Loucy (cell line): ENCODE data around the gene LRRK1.

Experiments
- H2AFZ ChIP-seq: fragments of 200-600 bp; sonication (generic); 2 replicates; pipeline ENCODE4 v1.6.0; 2016; ENCODE audit warnings: antibody characterized with exemption, mild to moderate bottlenecking, low read length, moderate library complexity
- H3F3A ChIP-seq: fragments of 200-600 bp; 2 replicates; pipeline ENCODE4 v1.6.0; 2016; ENCODE audit warnings: antibody characterized with exemption, low read depth, mild to moderate bottlenecking
- H3K27me3 ChIP-seq: fragments of 200-600 bp; sonication (generic); 2 replicates; pipeline ENCODE4 v1.6.1; 2014; ENCODE audit warnings: low read length, mild to moderate bottlenecking; ENCODE audit not compliant: insufficient read depth, poor library complexity, severe bottlenecking
- H3K36me3 ChIP-seq: fragments of 200-600 bp; sonication (generic); 2 replicates; pipeline ENCODE4 v1.6.1; 2016; ENCODE audit warnings: low read length; ENCODE audit not compliant: insufficient read depth
- H3K4me1 ChIP-seq: fragments of 200-600 bp; sonication (generic); 2 replicates; pipeline ENCODE4 v1.5.1; 2014; ENCODE audit warnings: low read length, mild to moderate bottlenecking; ENCODE audit not compliant: insufficient read depth, poor library complexity, severe bottlenecking
- H3K4me2 ChIP-seq: fragments of 200-600 bp; sonication (generic); 2 replicates; pipeline ENCODE4 v1.6.0; 2014; ENCODE audit warnings: antibody characterized with exemption, low read length, low read depth, mild to moderate bottlenecking; ENCODE audit not compliant: poor library complexity, severe bottlenecking
- H3K4me3 ChIP-seq: fragments of 200-600 bp; sonication (generic); 2 replicates; pipeline ENCODE4 v1.5.1; 2014; ENCODE audit warnings: low read length, mild to moderate bottlenecking, mixed read lengths; ENCODE audit not compliant: poor library complexity, severe bottlenecking
- H3K79me2 ChIP-seq: fragments of 200-600 bp; sonication (generic); 2 replicates; pipeline ENCODE4 v1.6.1; 2014; ENCODE audit warnings: low read length; ENCODE audit not compliant: insufficient read depth
- H3K9ac ChIP-seq: fragments of 200-600 bp; sonication (generic); 2 replicates; pipeline ENCODE4 v1.6.0; 2014; ENCODE audit warnings: mild to moderate bottlenecking, low read depth, low read length, moderate library complexity; ENCODE audit not compliant: poor library complexity, severe bottlenecking
- H3K9me2 ChIP-seq: fragments of 200-600 bp; sonication (generic); replicated peaks from 2 replicates; pipeline ENCODE4 v1.6.1; 2016; ENCODE audit warnings: low read depth, low read length, mixed read lengths
- H3K9me3 ChIP-seq: fragments of 200-600 bp; sonication (generic); 2 replicates; pipeline ENCODE4 v1.6.1; 2014; ENCODE audit warnings: mild to moderate bottlenecking, antibody characterized with exemption, low read length, low read depth; ENCODE audit not compliant: insufficient read depth
- H4K20me1 ChIP-seq: fragments of 200-600 bp; sonication (generic); 2 replicates; pipeline ENCODE4 v1.6.0; 2014; ENCODE audit warnings: antibody characterized with exemption, low read length, mild to moderate bottlenecking; ENCODE audit not compliant: insufficient read depth, poor library complexity, severe bottlenecking
- EZH2phosphoT487 ChIP-seq: fragments of 200-600 bp; IDR thresholded peaks from 2 replicates; pipeline ENCODE4 v1.6.1; 2018; ENCODE audit warnings: antibody characterized with exemption, mild to moderate bottlenecking, moderate library complexity, borderline replicate concordance
- TF ChIP-seq, protein P1 (sequence below): fragments of 200-600 bp; sonication (generic); conservative IDR thresholded peaks from 2 replicates; pipeline ENCODE4 v1.5.1; 2014; ENCODE audit warnings: mild to moderate bottlenecking, antibody characterized with exemption, low read length

The LRRK1 gene

DNA sequence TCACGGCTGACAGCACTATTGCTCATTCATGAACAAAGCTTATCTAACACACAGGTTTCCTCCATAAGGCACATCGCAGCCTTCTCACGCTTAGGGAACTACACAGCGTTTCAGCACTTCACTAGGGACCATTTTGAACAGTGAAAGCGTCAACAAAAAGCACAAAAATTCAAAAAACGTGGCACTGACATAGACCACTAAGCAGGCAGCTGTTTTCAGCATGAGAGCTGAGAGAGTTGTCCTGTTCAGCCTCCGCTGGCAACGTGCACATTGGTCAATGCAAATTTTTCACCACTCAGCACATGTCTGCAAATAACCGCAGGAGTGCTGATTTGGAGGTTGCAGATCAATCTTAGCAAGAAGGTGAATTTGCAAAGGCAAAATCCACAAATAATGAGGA is 109.2 kb downstream of the LRRK1 start:
- Histone ChIP-seq H3K79me2 (no peaks in the 10 kb centered on the region), H3K9ac (no peak overlapping the region), H3F3A (no peaks in the 10 kb centered on the region), H2AFZ (no peak overlapping the region), H3K4me2 (no peak overlapping the region), H3K36me3 (no peaks in the 10 kb centered on the region), H3K9me2 (no peaks in the 10 kb centered on the region), H3K4me1 (peaks cover 5% of the 10 kb centered on the region), H3K9me3 (no peaks in the 10 kb centered on the region), H3K4me3 (no peak overlapping the region), H3K27me3 (no peaks in the 10 kb centered on the region), H4K20me1 (no peaks in the 10 kb centered on the region)
- TF ChIP-seq EZH2phosphoT487: no peak
- TF ChIP-seq, protein P1, sequence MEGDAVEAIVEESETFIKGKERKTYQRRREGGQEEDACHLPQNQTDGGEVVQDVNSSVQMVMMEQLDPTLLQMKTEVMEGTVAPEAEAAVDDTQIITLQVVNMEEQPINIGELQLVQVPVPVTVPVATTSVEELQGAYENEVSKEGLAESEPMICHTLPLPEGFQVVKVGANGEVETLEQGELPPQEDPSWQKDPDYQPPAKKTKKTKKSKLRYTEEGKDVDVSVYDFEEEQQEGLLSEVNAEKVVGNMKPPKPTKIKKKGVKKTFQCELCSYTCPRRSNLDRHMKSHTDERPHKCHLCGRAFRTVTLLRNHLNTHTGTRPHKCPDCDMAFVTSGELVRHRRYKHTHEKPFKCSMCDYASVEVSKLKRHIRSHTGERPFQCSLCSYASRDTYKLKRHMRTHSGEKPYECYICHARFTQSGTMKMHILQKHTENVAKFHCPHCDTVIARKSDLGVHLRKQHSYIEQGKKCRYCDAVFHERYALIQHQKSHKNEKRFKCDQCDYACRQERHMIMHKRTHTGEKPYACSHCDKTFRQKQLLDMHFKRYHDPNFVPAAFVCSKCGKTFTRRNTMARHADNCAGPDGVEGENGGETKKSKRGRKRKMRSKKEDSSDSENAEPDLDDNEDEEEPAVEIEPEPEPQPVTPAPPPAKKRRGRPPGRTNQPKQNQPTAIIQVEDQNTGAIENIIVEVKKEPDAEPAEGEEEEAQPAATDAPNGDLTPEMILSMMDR: no peak

DNA sequence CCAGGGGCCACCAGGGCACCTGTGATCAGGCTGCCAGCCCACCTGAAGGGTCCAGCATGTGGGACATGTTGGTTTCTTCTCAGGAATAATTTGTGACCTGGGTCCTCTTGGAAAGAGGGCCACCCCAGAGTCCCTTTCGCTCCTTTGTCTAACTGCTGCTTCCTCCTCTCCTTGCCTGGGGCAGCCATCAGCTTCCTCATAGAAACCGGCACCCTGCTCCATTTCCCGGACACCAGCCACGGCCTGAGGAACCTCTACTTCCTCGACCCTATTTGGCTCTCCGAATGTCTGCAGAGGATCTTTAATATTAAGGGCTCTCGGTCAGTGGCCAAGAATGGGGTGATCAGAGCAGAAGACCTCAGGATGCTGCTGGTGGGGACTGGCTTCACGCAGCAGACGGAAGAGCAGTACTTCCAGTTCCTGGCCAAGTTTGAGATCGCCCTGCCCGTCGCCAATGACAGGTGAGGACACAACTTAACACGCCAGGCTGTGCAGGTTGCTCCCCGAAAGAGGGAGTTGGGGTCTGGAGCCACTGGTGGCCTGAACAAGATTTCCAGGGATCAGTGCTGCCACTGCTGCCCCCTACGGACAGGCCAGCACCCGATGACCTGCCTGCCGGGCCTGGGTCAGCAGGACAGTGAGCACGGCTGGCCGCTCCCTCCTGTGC is 109.7 kb downstream of the LRRK1 start:
- H3K9me3 ChIP-seq: no peaks in the 10 kb centered on the region
- H3K4me1 ChIP-seq: peaks cover 4% of the 10 kb centered on the region
- H4K20me1 ChIP-seq: no peaks in the 10 kb centered on the region
- H3F3A ChIP-seq: no peaks in the 10 kb centered on the region
- H3K27me3 ChIP-seq: no peaks in the 10 kb centered on the region
- no peak overlapping the region for H2AFZ ChIP-seq
- no peaks in the 10 kb centered on the region for H3K79me2 ChIP-seq
- no peak overlapping the region for H3K9ac ChIP-seq
- no peak overlapping the region for H3K4me2 ChIP-seq
- no peak overlapping the region for H3K4me3 ChIP-seq
- TF ChIP-seq EZH2phosphoT487: no peak
- TF ChIP-seq, protein P1: no peak; the same call in 1 of the 2 replicates
- no peaks in the 10 kb centered on the region for H3K9me2 ChIP-seq
- no peaks in the 10 kb centered on the region for H3K36me3 ChIP-seq

DNA sequence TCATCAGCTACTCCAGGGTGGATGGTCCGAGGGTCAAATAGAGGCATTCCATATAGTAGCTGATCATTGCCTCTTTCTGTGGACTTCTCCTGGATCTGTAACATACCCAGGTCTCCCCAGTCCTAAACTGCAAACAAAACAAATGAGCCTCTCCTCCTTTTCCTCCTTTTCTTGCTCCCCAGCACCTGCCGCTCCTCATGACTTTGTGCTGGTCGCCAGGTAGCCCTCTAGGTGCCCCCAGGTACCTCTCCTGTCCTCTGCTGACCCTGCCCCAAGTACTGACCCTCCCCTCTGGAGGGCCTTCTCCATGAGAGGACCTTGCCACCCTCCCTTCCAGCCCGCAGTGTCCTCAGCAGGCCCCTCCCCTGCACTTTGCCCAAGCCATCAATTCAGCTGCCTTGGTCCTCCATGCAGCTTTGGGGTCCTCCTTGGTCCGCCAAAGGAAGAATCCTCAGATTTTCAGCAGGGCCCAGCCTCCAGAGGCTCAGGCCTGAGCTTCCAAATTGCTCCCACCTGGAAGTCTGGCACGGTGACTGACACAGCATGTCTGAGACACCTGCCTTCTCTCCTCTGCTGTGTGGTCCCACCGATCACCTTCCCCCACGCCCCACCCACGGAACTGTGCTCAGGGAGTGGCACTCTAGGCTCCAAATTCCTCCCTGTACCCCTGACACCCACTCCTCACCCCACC is 111.0 kb downstream of the LRRK1 start:
- Histone ChIP-seq H3K36me3 (no peaks in the 10 kb centered on the region), H3K9ac (no peak overlapping the region), H3F3A (no peaks in the 10 kb centered on the region), H3K4me2 (no peak overlapping the region), H3K4me1 (no peaks in the 10 kb centered on the region), H3K9me3 (peaks cover 4% of the 10 kb centered on the region; the same call in 1 of the 2 replicates), H3K79me2 (no peaks in the 10 kb centered on the region), H4K20me1 (no peaks in the 10 kb centered on the region), H2AFZ (no peak overlapping the region), H3K4me3 (no peak overlapping the region), H3K27me3 (no peaks in the 10 kb centered on the region), H3K9me2 (no peaks in the 10 kb centered on the region)
- TF ChIP-seq, protein P1: no peak
- no peak for TF ChIP-seq EZH2phosphoT487
